ENCODE measurements around the gene DHX36.

Gene DHX36

GRCh38 chr3:154275292-154275691, 49.0 kb downstream of the DHX36 start:
- Histone ChIP-seq H3K56ac (ENCODE audit: low read length) (no peak overlapping the region), H3K4me3 (ENCODE audit: low read length) (no peak overlapping the region), H3K23ac (ENCODE audit: low read length) (no peak overlapping the region), H3K18ac (ENCODE audit: low read length) (no peak overlapping the region), H4K8ac (ENCODE audit: low read depth, low read length) (no peak overlapping the region), H3K79me2 (ENCODE audit: control insufficient read depth, insufficient read depth, low read length) (no peaks in the 10 kb centered on the region), H2BK120ac (ENCODE audit: low read depth, low read length) (no peak overlapping the region), H2AK5ac (ENCODE audit: low read length) (no peak overlapping the region), H3K27ac (ENCODE audit: low read depth, low read length) (no peak overlapping the region), H3K4ac (ENCODE audit: low read depth, low read length) (no peak overlapping the region), H2BK5ac (ENCODE audit: low read length) (no peak overlapping the region), H3K27me3 (ENCODE audit: insufficient read depth, low read length, poor library complexity) (no peaks in the 10 kb centered on the region), H2BK15ac (replicated peaks; ENCODE audit: low read depth) (no peak overlapping the region), H3K79me1 (ENCODE audit: low read length) (no peaks in the 10 kb centered on the region), H3K4me2 (ENCODE audit: low read length) (no peak overlapping the region), H3K4me1 (ENCODE audit: control insufficient read depth, low read depth, low read length) (no peaks in the 10 kb centered on the region), H3K36me3 (ENCODE audit: control insufficient read depth, insufficient read depth, low read length) (peaks cover 6% of the 10 kb centered on the region), H3K9ac (ENCODE audit: low read length) (no peak overlapping the region), H4K5ac (ENCODE audit: low read length) (no peak overlapping the region)
- DNase-seq = no peak
- WGBS (ENCODE audit: extremely low coverage, insufficient coverage, low lambda C conversion rate) = no CpG with 5 or more reads among the region's 2 CpGs

DNA sequence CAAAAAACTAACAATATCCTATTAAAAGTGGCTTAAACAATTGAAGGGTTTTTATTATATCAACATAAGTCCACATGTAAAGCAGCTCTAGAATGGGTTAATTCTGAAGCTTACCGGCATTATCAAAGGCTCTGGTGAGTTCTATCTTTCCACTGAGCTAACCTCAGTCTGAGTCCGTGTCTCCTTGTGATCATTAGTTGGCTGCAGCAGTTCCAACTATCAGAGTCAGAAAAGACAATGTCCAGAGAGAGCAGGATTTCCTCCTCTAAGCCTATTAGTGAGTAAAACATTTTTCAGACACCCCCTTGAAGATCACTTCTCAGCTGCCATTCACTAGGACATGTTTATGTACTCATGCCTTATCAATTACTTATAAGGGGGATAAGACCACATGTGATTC, 49.9 kb downstream of the DHX36 start:
- no CpG with 5 or more reads among the region's 2 CpGs for WGBS (ENCODE audit: extremely low coverage, insufficient coverage, low lambda C conversion rate)
- no peak overlapping the region for H3K23ac ChIP-seq (ENCODE audit: low read length)
- H3K79me1 ChIP-seq (ENCODE audit: low read length) = no peaks in the 10 kb centered on the region
- no peak overlapping the region for H3K18ac ChIP-seq (ENCODE audit: low read length)
- peaks cover 6% of the 10 kb centered on the region for H3K36me3 ChIP-seq (ENCODE audit: control insufficient read depth, insufficient read depth, low read length)
- no peak overlapping the region for H3K4ac ChIP-seq (ENCODE audit: low read depth, low read length)
- H2BK15ac ChIP-seq (replicated peaks; ENCODE audit: low read depth) = no peak overlapping the region
- no peak overlapping the region for H4K5ac ChIP-seq (ENCODE audit: low read length)
- no peak overlapping the region for H2BK5ac ChIP-seq (ENCODE audit: low read length)
- H2AK5ac ChIP-seq (ENCODE audit: low read length) = no peak overlapping the region
- no peak overlapping the region for H3K9ac ChIP-seq (ENCODE audit: low read length)
- H3K27ac ChIP-seq (ENCODE audit: low read depth, low read length) = no peak overlapping the region
- H4K8ac ChIP-seq (ENCODE audit: low read depth, low read length) = no peak overlapping the region
- no peak overlapping the region for H2BK120ac ChIP-seq (ENCODE audit: low read depth, low read length)
- H3K27me3 ChIP-seq (ENCODE audit: insufficient read depth, low read length, poor library complexity) = no peaks in the 10 kb centered on the region
- no peak overlapping the region for H3K4me3 ChIP-seq (ENCODE audit: low read length)
- no peak overlapping the region for H3K4me2 ChIP-seq (ENCODE audit: low read length)
- no peaks in the 10 kb centered on the region for H3K79me2 ChIP-seq (ENCODE audit: control insufficient read depth, insufficient read depth, low read length)
- no peak overlapping the region for H3K56ac ChIP-seq (ENCODE audit: low read length)
- H3K4me1 ChIP-seq (ENCODE audit: control insufficient read depth, low read depth, low read length) = no peaks in the 10 kb centered on the region
- DNase-seq = no peak

GRCh38 chr3:154273381-154273780, 50.9 kb downstream of the DHX36 start:
- Histone ChIP-seq H3K4me2 (ENCODE audit: low read length) (no peak overlapping the region), H3K27ac (ENCODE audit: low read depth, low read length) (no peak overlapping the region), H3K4ac (ENCODE audit: low read depth, low read length) (no peak overlapping the region), H4K8ac (ENCODE audit: low read depth, low read length) (no peak overlapping the region), H3K9ac (ENCODE audit: low read length) (no peak overlapping the region), H3K18ac (ENCODE audit: low read length) (no peak overlapping the region), H2BK15ac (replicated peaks; ENCODE audit: low read depth) (no peak overlapping the region), H3K36me3 (ENCODE audit: control insufficient read depth, insufficient read depth, low read length) (peaks cover 6% of the 10 kb centered on the region), H3K27me3 (ENCODE audit: insufficient read depth, low read length, poor library complexity) (no peaks in the 10 kb centered on the region), H2AK5ac (ENCODE audit: low read length) (no peak overlapping the region), H4K5ac (ENCODE audit: low read length) (no peak overlapping the region), H3K79me2 (ENCODE audit: control insufficient read depth, insufficient read depth, low read length) (no peaks in the 10 kb centered on the region), H3K4me3 (ENCODE audit: low read length) (no peak overlapping the region), H2BK5ac (ENCODE audit: low read length) (no peak overlapping the region), H2BK120ac (ENCODE audit: low read depth, low read length) (no peak overlapping the region), H3K56ac (ENCODE audit: low read length) (no peak overlapping the region), H3K23ac (ENCODE audit: low read length) (no peak overlapping the region), H3K4me1 (ENCODE audit: control insufficient read depth, low read depth, low read length) (no peaks in the 10 kb centered on the region), H3K79me1 (ENCODE audit: low read length) (no peaks in the 10 kb centered on the region)
- no peak for DNase-seq
- no CpG with 5 or more reads among the region's 2 CpGs for WGBS (ENCODE audit: extremely low coverage, insufficient coverage, low lambda C conversion rate)

GRCh38 chr3:154254527-154254926, 69.8 kb downstream of the DHX36 start:
- H3K18ac ChIP-seq (ENCODE audit: low read length) = no peak overlapping the region
- H3K4me3 ChIP-seq (ENCODE audit: low read length) = no peak overlapping the region
- H3K79me1 ChIP-seq (ENCODE audit: low read length) = no peaks in the 10 kb centered on the region
- no peak overlapping the region for H2BK15ac ChIP-seq (replicated peaks; ENCODE audit: low read depth)
- WGBS (ENCODE audit: extremely low coverage, insufficient coverage, low lambda C conversion rate) = no CpG with 5 or more reads among the region's 8 CpGs
- H2AK5ac ChIP-seq (ENCODE audit: low read length) = no peak overlapping the region
- no peak overlapping the region for H4K5ac ChIP-seq (ENCODE audit: low read length)
- H3K27ac ChIP-seq (ENCODE audit: low read depth, low read length) = no peak overlapping the region
- H3K79me2 ChIP-seq (ENCODE audit: control insufficient read depth, insufficient read depth, low read length) = no peaks in the 10 kb centered on the region
- H3K56ac ChIP-seq (ENCODE audit: low read length) = no peak overlapping the region
- H3K27me3 ChIP-seq (ENCODE audit: insufficient read depth, low read length, poor library complexity) = no peaks in the 10 kb centered on the region
- no peaks in the 10 kb centered on the region for H3K4me1 ChIP-seq (ENCODE audit: control insufficient read depth, low read depth, low read length)
- no peak overlapping the region for H3K4me2 ChIP-seq (ENCODE audit: low read length)
- H3K4ac ChIP-seq (ENCODE audit: low read depth, low read length) = no peak overlapping the region
- no peak overlapping the region for H3K9ac ChIP-seq (ENCODE audit: low read length)
- no peak for DNase-seq
- H3K36me3 ChIP-seq (ENCODE audit: control insufficient read depth, insufficient read depth, low read length) = peaks cover 9% of the 10 kb centered on the region
- no peak overlapping the region for H2BK5ac ChIP-seq (ENCODE audit: low read length)
- no peak overlapping the region for H3K23ac ChIP-seq (ENCODE audit: low read length)
- H4K8ac ChIP-seq (ENCODE audit: low read depth, low read length) = no peak overlapping the region
- no peak overlapping the region for H2BK120ac ChIP-seq (ENCODE audit: low read depth, low read length)

DNA sequence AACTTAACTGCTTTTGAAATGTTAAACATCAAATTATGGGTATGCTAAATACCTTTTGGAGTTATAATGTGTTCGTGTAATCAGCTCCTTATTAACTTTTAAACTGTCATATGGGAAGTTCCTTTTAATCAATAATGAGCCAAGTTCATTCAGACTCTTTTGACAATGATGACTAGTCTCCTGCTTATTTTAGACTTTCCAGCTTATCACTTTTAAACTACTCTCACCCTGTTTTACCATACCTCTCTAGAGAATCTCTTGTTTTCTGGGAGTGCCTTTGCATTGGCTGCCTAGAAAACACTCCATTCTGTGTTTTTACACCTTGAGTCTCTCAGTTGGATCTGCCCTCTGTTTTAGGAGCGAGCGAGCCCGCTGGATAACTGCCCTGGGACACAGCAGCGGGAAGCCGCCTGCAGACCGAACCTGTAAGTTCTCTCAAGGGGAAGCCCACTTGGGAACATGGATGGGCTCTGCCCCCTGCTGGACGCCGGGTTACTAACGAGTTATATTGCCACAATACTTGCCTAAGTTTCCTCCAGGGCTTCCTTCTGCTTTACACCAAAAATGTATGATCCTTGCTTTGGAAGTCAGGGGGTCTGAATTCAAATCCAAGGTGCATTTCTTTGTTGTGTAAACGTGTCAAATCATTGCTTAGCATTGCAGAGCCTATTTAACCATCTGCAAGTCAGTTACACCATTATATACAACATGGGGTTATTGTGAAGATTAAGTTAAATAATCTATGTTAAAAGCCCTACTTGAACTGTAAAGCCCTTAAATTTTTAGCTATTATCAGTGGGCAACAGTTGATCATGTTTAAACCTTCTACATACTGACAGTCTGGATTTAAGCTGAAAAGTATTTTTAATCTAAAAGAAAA, 71.3 kb downstream of the DHX36 start:
- Histone ChIP-seq H3K4me2 (ENCODE audit: low read length) (no peak overlapping the region), H3K36me3 (ENCODE audit: control insufficient read depth, insufficient read depth, low read length) (peaks cover 5% of the 10 kb centered on the region), H3K27me3 (ENCODE audit: insufficient read depth, low read length, poor library complexity) (no peaks in the 10 kb centered on the region), H2BK15ac (replicated peaks; ENCODE audit: low read depth) (no peak overlapping the region), H2BK5ac (ENCODE audit: low read length) (no peak overlapping the region), H4K5ac (ENCODE audit: low read length) (no peak overlapping the region), H3K79me2 (ENCODE audit: control insufficient read depth, insufficient read depth, low read length) (no peaks in the 10 kb centered on the region), H3K4ac (ENCODE audit: low read depth, low read length) (no peak overlapping the region), H3K56ac (ENCODE audit: low read length) (no peak overlapping the region), H4K8ac (ENCODE audit: low read depth, low read length) (no peak overlapping the region), H3K9ac (ENCODE audit: low read length) (no peak overlapping the region), H3K4me1 (ENCODE audit: control insufficient read depth, low read depth, low read length) (no peaks in the 10 kb centered on the region), H3K79me1 (ENCODE audit: low read length) (no peaks in the 10 kb centered on the region), H3K23ac (ENCODE audit: low read length) (no peak overlapping the region), H3K27ac (ENCODE audit: low read depth, low read length) (no peak overlapping the region), H2BK120ac (ENCODE audit: low read depth, low read length) (no peak overlapping the region), H2AK5ac (ENCODE audit: low read length) (no peak overlapping the region), H3K4me3 (ENCODE audit: low read length) (no peak overlapping the region), H3K18ac (ENCODE audit: low read length) (no peak overlapping the region)
- WGBS (ENCODE audit: extremely low coverage, insufficient coverage, low lambda C conversion rate) = no CpG with 5 or more reads among the region's 11 CpGs
- peak; percentile 95 for DNase-seq

DNA sequence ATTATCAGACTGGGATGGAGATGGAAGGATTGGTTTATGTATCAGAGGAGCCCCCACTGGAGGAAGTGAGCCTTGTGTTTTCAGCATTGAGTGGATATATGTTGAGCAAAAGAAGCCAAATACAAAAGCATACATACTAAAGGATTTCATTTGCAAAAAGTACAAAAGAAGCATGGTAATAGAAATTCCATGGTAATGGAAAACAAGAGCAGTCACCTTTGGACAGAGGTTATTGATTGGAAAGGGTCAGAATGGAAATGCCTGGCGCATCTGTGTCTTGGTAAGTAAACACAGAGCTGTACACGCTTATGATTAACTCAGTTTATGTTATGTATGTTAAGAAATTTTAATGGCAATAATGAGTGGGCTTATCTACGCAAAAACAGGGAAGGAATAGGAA, 72.7 kb downstream of the DHX36 start:
- Histone ChIP-seq H3K27me3 (ENCODE audit: insufficient read depth, low read length, poor library complexity) (no peaks in the 10 kb centered on the region), H4K5ac (ENCODE audit: low read length) (no peak overlapping the region), H4K8ac (ENCODE audit: low read depth, low read length) (no peak overlapping the region), H3K56ac (ENCODE audit: low read length) (no peak overlapping the region), H3K79me1 (ENCODE audit: low read length) (no peaks in the 10 kb centered on the region), H3K27ac (ENCODE audit: low read depth, low read length) (no peak overlapping the region), H3K9ac (ENCODE audit: low read length) (no peak overlapping the region), H2BK5ac (ENCODE audit: low read length) (no peak overlapping the region), H3K4ac (ENCODE audit: low read depth, low read length) (no peak overlapping the region), H3K79me2 (ENCODE audit: control insufficient read depth, insufficient read depth, low read length) (no peaks in the 10 kb centered on the region), H3K18ac (ENCODE audit: low read length) (no peak overlapping the region), H2BK120ac (ENCODE audit: low read depth, low read length) (no peak overlapping the region), H3K23ac (ENCODE audit: low read length) (no peak overlapping the region), H3K4me2 (ENCODE audit: low read length) (no peak overlapping the region), H3K36me3 (ENCODE audit: control insufficient read depth, insufficient read depth, low read length) (peaks cover 5% of the 10 kb centered on the region), H2BK15ac (replicated peaks; ENCODE audit: low read depth) (no peak overlapping the region), H3K4me1 (ENCODE audit: control insufficient read depth, low read depth, low read length) (no peaks in the 10 kb centered on the region), H2AK5ac (ENCODE audit: low read length) (no peak overlapping the region), H3K4me3 (ENCODE audit: low read length) (no peak overlapping the region)
- no peak for DNase-seq
- WGBS (ENCODE audit: extremely low coverage, insufficient coverage, low lambda C conversion rate) = no CpG with 5 or more reads among the region's 3 CpGs
